ENCODE measurements around the gene NUDT16.

Gene NUDT16

DNA sequence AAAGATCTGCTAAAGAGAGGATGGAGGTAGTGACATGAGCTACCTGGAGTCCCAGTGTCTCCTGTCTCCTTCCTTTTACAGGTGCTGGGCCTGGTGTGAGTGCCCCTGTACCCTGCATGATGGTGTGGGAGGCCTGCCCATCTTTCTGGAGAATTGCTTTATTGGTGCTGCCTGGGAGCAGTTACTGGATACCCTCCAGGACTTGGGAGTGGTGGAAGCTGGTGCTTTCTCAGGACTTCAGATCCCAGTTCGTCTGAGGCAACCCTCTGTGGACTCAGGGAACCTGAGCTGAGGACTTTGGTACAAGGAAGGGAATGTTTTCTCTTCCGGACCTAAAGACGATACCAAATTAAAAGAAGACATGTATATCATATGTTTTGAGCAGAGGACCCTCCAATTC lies 18.3 kb upstream of the NUDT16 start:
- TF ChIP-seq ZFX (IDR thresholded peaks at IDR 0.05) = no peak
- TF ChIP-seq, protein P1, sequence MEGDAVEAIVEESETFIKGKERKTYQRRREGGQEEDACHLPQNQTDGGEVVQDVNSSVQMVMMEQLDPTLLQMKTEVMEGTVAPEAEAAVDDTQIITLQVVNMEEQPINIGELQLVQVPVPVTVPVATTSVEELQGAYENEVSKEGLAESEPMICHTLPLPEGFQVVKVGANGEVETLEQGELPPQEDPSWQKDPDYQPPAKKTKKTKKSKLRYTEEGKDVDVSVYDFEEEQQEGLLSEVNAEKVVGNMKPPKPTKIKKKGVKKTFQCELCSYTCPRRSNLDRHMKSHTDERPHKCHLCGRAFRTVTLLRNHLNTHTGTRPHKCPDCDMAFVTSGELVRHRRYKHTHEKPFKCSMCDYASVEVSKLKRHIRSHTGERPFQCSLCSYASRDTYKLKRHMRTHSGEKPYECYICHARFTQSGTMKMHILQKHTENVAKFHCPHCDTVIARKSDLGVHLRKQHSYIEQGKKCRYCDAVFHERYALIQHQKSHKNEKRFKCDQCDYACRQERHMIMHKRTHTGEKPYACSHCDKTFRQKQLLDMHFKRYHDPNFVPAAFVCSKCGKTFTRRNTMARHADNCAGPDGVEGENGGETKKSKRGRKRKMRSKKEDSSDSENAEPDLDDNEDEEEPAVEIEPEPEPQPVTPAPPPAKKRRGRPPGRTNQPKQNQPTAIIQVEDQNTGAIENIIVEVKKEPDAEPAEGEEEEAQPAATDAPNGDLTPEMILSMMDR (conservative IDR thresholded peaks at IDR 0.05) = no peak
- H3K27ac ChIP-seq = peak overlapping the region; percentile 94; the same call in 1 of the 2 replicates

DNA sequence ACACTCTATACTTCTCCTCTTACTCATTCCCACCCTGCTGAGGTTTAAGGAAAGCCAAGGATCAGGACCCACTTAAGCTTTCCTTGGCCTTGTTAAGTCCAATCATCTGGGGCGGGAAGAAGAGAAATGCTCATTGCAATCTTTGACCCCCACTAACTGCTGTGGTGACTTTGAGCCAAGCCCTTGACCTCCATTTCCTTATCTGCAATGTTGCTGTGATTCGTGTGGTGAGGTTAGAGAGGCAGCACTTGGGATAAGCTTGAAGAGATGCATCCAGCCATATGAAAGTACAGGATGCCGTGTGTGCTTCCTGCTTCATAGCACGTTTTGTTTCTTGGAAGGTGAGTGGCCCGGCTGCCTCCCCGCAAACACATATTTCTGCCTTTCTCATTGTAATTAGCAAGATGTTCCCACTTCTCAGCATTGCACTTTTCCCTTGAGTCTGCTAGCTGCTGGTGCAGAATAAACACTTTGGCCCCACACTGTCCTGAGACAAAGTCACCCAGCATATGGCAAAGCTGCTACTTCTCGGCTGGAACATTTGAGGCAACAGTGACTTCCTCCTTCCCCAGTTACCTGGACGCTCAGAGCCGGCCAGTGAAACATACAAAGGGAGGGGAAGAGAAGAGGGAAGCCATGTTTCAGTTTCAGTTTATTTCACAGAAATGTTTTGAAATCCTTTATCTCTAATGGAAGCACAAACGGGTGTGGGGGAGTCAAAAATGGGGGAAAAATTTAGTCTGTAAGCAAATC lies 10.5 kb upstream of the NUDT16 start:
- no peak for TF ChIP-seq ZFX (IDR thresholded peaks at IDR 0.05)
- TF ChIP-seq, protein P1 (conservative IDR thresholded peaks at IDR 0.05) = no peak
- H3K27ac ChIP-seq = no peak overlapping the region

DNA sequence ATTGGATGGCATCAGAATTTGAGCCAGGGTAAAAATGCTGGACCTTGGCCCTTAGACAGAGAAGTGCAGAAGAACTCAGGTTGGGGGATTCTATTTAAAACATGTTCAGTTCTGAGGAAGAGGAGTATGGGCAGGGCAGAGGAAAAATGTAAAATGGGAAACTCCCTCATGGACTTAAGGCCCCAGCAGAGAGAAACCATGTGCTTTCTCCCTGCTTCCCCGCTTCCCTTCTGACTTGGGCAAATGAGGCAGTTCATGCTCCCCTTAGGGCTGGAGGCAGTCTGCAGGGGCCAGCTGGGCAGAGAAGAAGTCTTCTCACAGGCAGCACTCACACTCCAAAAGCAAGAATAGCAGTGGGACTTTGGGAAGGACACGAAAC lies 9.9 kb upstream of the NUDT16 start:
- H3K27ac ChIP-seq = no peak overlapping the region

DNA sequence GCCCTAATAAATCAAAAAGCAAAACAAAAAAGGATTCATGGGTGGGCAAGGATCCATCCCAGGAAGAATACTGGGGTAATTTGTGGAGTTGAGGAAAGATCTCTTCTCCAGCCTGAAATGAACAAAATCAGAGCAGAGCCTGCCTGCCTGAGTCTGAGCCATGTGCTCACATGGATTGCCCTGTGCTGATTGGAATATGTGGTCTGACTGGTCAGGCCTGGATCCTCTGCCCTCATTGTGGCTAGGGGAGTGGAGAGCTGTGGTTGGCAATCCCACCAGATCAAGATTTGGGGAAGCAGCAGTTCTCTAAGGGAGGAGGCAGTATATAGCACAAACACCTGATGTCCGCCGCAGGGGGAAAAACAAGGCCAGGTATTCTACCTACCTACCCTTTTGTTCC lies 6.8 kb upstream of the NUDT16 start:
- TF ChIP-seq, protein P1 (conservative IDR thresholded peaks at IDR 0.05) = no peak
- no peak for TF ChIP-seq ZFX (IDR thresholded peaks at IDR 0.05)
- no peak overlapping the region for H3K27ac ChIP-seq

More for the DNA sequence above, 9.9 kb upstream of the NUDT16 start:
- TF ChIP-seq, protein P1 (conservative IDR thresholded peaks at IDR 0.05) = no peak
- TF ChIP-seq ZFX (IDR thresholded peaks at IDR 0.05) = no peak

DNA sequence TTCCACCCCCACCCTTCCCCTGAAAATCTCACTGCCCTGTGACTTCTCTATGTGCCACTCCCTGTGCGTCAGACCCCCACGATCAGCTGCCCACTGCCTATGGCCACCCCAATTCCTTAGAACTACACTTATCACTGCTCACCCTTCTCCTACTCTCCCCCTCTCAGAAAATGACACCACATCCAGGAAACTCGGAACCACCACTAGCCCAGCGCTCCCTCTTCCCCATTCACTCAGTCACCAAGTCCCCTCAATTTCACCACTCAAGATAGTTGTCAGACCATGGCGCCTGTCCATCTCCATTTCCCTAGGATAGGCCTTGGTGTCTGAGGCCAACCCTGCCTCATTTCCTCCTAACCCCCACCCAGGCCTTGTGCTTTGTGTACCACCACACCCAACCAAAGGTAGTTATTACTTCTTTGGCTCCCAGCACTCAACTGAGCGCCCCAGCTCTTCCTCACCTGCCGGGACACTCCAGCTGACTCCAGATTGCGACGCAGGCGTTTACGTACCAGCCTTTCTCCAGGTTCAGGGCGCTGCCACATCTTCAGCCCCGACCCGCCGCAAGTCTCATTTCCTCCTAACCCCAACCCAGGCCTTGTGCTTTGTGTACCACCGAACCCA lies 641 bp upstream of the NUDT16 start:
- peak overlapping the region; percentile 95 for H3K27ac ChIP-seq

DNA sequence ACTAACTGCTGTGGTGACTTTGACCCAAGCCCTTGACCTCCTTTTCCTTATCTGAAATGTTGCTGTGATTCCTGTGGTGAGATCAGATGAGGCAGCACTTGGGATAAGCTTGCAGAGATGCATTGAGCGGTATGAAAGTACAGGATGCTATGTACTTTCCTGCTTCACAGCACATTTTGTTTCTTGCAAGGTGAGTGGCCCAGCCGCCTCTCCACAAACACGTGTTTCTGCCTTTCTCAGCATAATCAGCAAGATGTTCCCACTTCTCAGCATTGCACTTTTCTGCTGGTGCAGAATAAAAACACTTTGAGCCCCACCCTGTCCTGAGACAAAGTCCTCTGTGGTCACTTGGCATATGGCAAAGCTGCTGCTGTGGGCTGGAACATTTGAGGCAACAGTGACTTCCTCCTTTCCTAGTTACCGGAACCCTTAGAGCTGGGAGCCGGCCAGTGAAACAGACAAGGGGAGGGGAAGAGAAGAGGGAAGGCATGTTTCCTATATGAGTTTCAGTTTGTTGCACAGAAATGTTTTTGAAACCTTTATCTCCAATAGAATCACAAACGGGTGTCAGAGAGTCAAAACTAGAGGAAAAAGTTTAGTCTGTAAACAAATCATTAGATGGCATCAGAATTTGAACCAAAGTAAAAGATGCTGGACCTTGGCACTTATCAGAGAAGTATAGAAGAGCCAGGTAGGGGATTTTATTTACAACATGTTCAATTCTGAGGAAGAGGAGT lies 5.0 kb downstream of the NUDT16 start:
- H3K27ac ChIP-seq = no peak overlapping the region
- no peak for TF ChIP-seq ZFX (IDR thresholded peaks at IDR 0.05)
- TF ChIP-seq, protein P1 (conservative IDR thresholded peaks at IDR 0.05) = no peak

DNA sequence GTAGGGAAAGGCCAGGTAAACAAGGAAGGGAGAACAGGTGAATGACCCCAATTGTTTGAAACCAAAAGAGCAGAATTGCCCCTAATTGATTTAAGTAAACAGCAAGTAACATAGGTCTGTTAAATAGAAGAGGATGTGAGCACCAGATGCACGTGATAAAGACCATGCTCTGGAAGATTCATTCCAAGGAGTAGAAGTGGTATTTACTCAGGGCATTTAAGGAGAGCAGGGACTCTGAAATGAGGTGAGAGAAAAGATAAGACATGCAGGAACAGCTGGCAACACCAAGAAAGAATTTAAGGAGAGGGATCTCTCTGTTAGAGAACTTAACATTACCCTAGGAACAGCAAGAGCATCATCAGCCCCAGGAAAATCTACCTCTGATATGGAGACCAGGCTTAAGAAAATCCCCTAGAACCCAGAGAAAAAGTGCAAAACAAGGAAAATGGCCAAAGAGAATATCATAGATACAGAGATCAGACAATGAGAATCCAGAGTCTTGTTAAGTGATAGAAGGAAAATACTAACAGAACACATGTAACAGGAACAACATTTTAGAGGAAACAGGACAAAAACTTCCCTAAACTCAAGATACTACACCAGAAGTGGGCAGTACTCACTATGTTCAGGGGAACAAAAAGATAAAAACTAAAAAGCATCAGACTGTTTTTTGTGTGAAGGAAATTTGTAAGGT lies 6.4 kb downstream of the NUDT16 start:
- TF ChIP-seq ZFX (IDR thresholded peaks at IDR 0.05) = no peak
- TF ChIP-seq, protein P1 (conservative IDR thresholded peaks at IDR 0.05) = no peak
- no peak overlapping the region for H3K27ac ChIP-seq

Measured in C4-2B (cell line).